Measurements from ENCODE around the gene RPS17. TPM values are rescaled to one million over a fixed set of nuclear protein-coding genes. Genes with fewer than 3 reads are reported as not detected.
A peak's percentile ranks its signal among the peaks of the same experiment; 100 is the strongest.

The RPS17 gene
- total RNA-seq, 1 experiment from 2014 or later = 2,241 TPM

DNA sequence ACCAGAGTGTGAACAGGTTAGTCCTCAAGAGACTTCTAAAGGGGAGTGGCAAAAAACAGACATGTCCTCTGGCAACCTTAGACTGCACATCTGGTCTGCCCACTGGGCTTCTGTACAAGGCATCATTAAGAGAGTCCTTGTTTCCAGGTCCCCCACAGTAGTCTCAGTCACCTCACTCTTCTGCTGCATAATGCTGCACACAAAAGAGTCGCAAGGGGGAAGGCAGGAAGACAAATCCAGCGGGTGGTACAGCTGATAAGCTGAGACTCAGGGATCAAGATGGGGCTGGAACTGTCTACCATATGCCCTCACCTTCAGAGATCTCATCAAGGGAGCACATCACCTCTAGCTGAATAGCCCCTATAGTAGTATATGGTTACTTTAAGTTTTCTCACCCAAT lies 27.4 kb upstream of the RPS17 start (continued):
- TF ChIP-seq, protein P1, sequence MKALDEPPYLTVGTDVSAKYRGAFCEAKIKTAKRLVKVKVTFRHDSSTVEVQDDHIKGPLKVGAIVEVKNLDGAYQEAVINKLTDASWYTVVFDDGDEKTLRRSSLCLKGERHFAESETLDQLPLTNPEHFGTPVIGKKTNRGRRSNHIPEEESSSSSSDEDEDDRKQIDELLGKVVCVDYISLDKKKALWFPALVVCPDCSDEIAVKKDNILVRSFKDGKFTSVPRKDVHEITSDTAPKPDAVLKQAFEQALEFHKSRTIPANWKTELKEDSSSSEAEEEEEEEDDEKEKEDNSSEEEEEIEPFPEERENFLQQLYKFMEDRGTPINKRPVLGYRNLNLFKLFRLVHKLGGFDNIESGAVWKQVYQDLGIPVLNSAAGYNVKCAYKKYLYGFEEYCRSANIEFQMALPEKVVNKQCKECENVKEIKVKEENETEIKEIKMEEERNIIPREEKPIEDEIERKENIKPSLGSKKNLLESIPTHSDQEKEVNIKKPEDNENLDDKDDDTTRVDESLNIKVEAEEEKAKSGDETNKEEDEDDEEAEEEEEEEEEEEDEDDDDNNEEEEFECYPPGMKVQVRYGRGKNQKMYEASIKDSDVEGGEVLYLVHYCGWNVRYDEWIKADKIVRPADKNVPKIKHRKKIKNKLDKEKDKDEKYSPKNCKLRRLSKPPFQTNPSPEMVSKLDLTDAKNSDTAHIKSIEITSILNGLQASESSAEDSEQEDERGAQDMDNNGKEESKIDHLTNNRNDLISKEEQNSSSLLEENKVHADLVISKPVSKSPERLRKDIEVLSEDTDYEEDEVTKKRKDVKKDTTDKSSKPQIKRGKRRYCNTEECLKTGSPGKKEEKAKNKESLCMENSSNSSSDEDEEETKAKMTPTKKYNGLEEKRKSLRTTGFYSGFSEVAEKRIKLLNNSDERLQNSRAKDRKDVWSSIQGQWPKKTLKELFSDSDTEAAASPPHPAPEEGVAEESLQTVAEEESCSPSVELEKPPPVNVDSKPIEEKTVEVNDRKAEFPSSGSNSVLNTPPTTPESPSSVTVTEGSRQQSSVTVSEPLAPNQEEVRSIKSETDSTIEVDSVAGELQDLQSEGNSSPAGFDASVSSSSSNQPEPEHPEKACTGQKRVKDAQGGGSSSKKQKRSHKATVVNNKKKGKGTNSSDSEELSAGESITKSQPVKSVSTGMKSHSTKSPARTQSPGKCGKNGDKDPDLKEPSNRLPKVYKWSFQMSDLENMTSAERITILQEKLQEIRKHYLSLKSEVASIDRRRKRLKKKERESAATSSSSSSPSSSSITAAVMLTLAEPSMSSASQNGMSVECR (CRISPR knock-in tag; IDR thresholded peaks at IDR 0.05; ENCODE audit: borderline replicate concordance) = no peak
- TF ChIP-seq, protein P2, sequence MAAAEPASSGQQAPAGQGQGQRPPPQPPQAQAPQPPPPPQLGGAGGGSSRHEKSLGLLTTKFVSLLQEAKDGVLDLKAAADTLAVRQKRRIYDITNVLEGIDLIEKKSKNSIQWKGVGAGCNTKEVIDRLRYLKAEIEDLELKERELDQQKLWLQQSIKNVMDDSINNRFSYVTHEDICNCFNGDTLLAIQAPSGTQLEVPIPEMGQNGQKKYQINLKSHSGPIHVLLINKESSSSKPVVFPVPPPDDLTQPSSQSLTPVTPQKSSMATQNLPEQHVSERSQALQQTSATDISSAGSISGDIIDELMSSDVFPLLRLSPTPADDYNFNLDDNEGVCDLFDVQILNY (CRISPR knock-in tag; IDR thresholded peaks at IDR 0.05) = no peak
- TF ChIP-seq MXD4 (CRISPR knock-in tag; IDR thresholded peaks at IDR 0.05; ENCODE audit: borderline replicate concordance) (no peak), NFE2L1 (CRISPR knock-in tag; IDR thresholded peaks at IDR 0.05) (no peak)

DNA sequence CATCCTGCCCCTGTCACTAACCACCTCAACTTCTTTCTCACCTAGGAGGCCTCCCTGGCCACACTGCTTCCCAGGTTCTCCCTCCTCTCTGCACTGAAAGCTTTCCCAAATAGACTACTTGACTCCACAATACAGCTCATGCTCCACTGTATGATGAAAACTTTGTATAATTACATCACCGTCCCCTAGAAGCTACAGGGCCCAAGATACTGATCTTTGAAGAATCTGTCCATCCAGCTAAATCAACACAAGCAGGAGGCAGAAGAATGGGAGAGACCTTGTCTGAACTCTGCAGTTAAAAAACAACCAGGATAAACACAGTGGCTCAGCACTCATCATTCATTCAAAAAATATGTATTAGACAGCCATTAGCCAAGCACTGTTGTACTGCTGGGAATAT lies 26.4 kb upstream of the RPS17 start:
- H3K36me3 Mint-ChIP-seq = no peaks in the 10 kb centered on the region
- CTCF ChIA-PET = interaction anchor here (1.4 kb wide), 1 partner anchor 19 kb away, joined by 3 read pairs; no protein-coding TSS in a partner anchor

GRCh38 chr15:82558502-82558901 lies 18.2 kb upstream of the RPS17 start:
- TF ChIP-seq, protein P3, sequence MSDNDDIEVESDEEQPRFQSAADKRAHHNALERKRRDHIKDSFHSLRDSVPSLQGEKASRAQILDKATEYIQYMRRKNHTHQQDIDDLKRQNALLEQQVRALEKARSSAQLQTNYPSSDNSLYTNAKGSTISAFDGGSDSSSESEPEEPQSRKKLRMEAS (CRISPR knock-in tag; IDR thresholded peaks at IDR 0.05) = no peak
- TF ChIP-seq E2F1 (CRISPR knock-in tag; IDR thresholded peaks at IDR 0.05) (no peak), OVOL2 (CRISPR knock-in tag; IDR thresholded peaks at IDR 0.05; ENCODE audit: borderline replicate concordance) (no peak), AR (CRISPR knock-in tag; IDR thresholded peaks at IDR 0.05) (no peak)
- TF ChIP-seq, protein P4, sequence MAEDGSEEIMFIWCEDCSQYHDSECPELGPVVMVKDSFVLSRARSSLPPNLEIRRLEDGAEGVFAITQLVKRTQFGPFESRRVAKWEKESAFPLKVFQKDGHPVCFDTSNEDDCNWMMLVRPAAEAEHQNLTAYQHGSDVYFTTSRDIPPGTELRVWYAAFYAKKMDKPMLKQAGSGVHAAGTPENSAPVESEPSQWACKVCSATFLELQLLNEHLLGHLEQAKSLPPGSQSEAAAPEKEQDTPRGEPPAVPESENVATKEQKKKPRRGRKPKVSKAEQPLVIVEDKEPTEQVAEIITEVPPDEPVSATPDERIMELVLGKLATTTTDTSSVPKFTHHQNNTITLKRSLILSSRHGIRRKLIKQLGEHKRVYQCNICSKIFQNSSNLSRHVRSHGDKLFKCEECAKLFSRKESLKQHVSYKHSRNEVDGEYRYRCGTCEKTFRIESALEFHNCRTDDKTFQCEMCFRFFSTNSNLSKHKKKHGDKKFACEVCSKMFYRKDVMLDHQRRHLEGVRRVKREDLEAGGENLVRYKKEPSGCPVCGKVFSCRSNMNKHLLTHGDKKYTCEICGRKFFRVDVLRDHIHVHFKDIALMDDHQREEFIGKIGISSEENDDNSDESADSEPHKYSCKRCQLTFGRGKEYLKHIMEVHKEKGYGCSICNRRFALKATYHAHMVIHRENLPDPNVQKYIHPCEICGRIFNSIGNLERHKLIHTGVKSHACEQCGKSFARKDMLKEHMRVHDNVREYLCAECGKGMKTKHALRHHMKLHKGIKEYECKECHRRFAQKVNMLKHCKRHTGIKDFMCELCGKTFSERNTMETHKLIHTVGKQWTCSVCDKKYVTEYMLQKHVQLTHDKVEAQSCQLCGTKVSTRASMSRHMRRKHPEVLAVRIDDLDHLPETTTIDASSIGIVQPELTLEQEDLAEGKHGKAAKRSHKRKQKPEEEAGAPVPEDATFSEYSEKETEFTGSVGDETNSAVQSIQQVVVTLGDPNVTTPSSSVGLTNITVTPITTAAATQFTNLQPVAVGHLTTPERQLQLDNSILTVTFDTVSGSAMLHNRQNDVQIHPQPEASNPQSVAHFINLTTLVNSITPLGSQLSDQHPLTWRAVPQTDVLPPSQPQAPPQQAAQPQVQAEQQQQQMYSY (CRISPR knock-in tag; IDR thresholded peaks at IDR 0.05) = no peak
- ATAC-seq (no peak), DNase-seq (ENCODE audit: low spot score) (no peak)
- Mint-ChIP-seq H3K36me3 (no peaks in the 10 kb centered on the region), H3K4me1 (no peaks in the 10 kb centered on the region), H3K9me3 (no peaks in the 10 kb centered on the region), H3K27me3 (ENCODE audit: low read depth) (no peaks in the 10 kb centered on the region; the same call in 1 of the 2 replicates), H3K4me3 (no peak overlapping the region), H3K27ac (no peak overlapping the region)
- ChIA-PET CTCF (interaction anchor here (0.9 to 1.0 kb wide), 2 partner anchors 18 to 64 kb away, joined by 3 read pairs; partner anchors contain the start of gene RPS17), POLR2A (no interaction called here)

More for the DNA sequence above, 26.4 kb upstream of the RPS17 start:
- Mint-ChIP-seq H3K27ac (no peak overlapping the region), H3K27me3 (ENCODE audit: low read depth) (no peaks in the 10 kb centered on the region; the same call in 1 of the 2 replicates), H3K4me1 (peaks cover 20% of the 10 kb centered on the region), H3K9me3 (no peaks in the 10 kb centered on the region), H3K4me3 (no peak overlapping the region)
- DNase-seq (ENCODE audit: low spot score) (no peak), ATAC-seq (no peak)
- POLR2A ChIA-PET = interaction anchor here (0.5 kb wide), 1 partner anchor 18 kb away, joined by 5 read pairs; no protein-coding TSS in a partner anchor
- peak; percentile 87 for TF ChIP-seq GABPB1 (CRISPR knock-in tag; IDR thresholded peaks at IDR 0.05)
- TF ChIP-seq PRRX2 (CRISPR knock-in tag; IDR thresholded peaks at IDR 0.05) = no peak

Data from WTC11 (cell line).